GM18519 (cell line): ENCODE data around the gene PAK5.

Source experiments
- ATAC-seq: cut with Tn5 transposase; IDR thresholded peaks from one replicate; pipeline ENCODE4 v1.9.1; 2021; ENCODE audit warnings: mild to moderate bottlenecking, moderate library complexity; ENCODE audit not compliant: unreplicated experiment, low FRiP score

Gene PAK5

GRCh38 chr20:9506964-9507369, 331.9 kb downstream of the PAK5 start:
- no peak for ATAC-seq

GRCh38 chr20:9506280-9506821, 332.5 kb downstream of the PAK5 start:
- no peak for ATAC-seq

DNA sequence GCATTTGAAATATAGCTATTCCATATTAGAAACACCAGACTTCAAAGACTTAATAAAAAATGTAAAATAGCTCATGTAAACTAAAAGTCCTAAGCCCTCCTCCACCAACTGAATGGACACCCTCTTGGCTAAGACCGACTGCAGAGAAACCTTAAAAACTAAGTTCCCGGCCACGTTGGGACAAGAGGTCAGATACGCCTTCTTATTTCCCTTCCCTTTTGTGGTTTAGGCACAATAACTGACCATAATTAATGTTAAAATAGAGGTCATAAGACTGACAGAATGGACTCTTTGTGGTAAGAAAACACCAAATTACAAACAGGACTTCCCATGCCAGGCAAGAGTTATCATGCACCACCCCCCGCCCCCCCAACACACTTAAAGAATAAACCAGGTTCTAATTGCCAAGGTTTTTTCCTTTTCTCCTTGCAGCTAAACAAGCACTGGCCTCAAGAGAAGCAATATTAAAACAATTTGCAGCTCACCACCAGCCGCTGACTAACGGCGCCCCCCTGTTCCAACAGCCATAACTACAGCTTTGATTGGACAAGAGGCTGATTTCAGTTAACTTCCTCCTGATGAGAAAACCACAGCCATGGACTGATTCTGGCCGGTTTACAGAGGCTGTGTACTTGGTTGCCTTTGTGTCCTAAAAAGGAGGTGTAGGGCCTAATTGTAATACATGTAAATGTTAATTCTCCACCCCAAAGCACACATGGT, 335.2 kb downstream of the PAK5 start:
- ATAC-seq, result no peak

- no peak for ATAC-seq
Measured at GRCh38 chr20:9501473-9501872, 337.4 kb downstream of the PAK5 start.

- ATAC-seq, result peak; percentile 84
Measured at GRCh38 chr20:9500121-9500520, 338.8 kb downstream of the PAK5 start.

DNA sequence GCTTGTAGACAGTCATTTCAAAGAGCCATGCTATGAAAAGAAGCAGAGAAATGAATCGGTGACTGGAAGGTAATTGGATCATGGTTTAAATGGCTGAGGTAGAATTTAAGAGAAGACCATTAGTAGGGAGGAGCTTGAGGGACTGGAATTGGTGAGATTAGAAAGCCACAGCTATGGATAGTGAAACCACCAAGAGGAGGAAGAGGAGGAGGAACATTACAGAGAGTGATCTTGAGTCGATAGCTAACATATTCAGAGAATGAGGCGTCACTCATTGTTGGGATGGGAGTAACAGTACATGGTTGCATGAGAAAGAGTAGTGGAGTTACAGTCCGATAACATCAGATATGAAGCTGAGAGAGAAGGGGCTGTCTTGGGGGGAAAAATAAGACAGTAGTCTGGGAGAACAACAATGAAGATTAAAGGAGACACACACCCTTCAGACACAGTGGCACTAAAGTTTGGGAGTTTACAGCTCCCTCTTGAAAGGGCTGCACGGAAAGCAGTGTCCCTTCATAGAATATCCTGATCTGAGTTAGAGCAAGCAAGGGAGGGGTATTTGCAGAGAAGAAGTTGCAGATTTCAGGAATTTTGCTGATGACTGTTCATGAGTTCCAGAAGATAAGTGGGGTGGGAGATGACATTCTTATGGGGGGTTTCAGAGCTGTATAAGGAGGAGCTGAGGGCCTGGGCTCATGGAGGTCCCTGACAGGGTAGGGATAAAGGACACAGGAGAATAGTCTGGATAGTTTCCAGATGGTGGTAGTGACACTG, 339.6 kb downstream of the PAK5 start:
- ATAC-seq, result no peak

DNA sequence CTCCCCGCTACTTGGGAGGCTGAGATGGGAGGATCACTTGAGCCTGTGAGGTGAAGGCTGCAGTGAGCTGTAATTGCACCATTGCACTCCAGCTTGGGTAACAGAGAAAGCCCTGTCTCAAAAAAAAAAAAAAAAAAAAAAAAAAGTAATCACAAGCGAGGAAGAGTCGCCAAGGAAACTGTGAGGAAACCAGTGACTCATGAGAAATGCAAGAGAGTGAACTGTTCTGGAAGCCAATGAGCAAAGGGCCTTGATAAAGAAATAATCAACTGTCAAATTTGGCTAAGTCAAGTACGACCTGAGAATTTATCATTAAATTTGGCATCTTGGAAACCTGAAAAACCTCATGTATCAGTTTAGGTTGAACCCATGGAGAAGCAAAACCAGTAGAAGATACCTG, 340.6 kb downstream of the PAK5 start:
- ATAC-seq, result no peak

- no peak for ATAC-seq
Measured at GRCh38 chr20:9496155-9496554, 342.7 kb downstream of the PAK5 start.

DNA sequence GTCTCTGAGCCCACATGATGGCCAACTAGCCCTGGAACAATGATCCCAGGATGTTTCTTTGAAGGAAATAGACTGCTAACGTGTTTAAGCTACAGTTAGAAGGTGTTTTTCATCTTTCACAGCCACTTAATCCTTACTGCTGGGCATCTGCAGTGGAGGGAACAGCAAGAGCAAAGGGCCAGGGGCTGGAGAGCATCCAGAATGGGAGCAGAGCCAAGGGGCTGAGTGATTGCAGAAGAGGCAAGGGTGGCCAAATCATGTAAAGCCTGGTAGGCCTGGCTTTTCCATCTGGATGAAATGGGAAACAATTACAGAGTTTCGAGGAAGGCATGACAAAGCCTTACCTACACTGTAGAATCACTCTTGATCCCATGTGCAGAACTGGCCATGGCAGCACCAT, 343.2 kb downstream of the PAK5 start:
- no peak for ATAC-seq

DNA sequence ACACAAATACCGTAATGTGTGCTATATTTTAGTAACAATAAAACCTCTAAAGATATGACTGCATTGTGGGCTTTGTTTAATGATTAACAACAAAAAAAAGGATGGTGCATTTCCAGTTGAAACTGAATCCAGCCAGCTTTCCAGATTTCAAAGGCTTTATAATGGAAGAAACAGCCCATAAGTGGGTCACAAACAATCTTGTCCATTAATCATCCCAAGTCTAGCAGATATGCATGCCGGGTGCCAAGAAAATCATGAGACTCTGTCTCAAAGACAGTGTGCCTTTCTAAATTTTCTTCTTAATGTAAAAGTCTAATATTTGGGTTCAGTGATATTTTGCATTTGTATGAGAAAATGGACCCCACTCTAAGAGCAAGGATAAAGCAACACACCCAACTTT, 345.1 kb downstream of the PAK5 start:
- ATAC-seq, result no peak

DNA sequence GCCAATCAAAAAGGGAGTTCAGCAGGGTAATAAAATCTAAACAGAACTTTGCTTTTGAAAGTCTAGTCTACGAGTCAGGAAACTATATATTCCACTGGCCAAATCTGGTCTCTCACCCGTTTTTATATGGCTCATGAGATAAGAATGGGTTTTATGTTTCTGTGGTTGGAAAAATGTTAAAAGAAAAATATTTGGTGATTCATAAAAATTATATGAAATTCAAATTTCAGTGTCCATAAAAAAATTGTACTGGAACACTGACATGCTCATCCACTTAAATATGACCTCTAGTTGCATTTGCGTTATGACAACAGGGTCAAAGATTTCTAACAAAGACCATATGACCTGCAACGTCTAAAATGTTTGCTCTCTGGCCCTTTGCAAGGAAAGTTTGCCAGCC, 346.8 kb downstream of the PAK5 start:
- ATAC-seq, result no peak

DNA sequence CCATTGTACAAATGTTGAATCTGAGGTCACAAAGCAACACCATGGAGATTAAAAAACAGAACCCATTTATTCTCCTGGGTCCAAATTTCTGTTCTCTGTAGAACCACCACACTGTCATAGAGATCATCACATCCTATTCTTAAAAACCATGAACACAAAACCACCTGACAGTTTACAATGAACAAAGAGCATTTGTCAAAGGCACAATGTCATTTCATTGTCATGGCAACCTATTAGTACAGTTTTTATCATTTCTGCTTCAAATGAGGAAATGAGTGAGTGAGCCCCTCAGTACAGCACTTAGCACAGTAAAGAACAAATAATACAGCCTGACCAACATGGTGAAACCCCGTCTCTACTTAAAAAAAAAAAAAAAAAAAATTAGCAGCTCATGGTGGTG, 347.6 kb downstream of the PAK5 start:
- ATAC-seq, result no peak

DNA sequence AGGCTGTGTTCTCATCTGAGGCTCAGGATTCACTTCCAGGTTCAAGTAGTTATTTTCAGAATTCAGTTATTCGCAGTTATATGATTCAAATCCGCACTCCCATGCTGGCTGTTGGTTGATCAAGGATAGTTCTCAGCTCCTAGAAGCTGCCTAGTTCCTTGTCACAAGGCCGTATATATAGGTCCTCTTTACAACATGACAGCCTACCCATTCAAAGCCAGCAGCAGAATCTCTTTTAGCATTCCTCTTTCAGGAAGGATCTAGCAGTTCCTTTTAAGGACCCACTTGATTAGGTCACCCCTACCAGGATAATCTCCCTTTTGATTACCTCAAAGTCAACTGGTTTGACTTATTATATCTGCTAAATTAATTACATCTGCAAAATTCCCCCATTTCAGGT, 348.2 kb downstream of the PAK5 start:
- no peak for ATAC-seq

DNA sequence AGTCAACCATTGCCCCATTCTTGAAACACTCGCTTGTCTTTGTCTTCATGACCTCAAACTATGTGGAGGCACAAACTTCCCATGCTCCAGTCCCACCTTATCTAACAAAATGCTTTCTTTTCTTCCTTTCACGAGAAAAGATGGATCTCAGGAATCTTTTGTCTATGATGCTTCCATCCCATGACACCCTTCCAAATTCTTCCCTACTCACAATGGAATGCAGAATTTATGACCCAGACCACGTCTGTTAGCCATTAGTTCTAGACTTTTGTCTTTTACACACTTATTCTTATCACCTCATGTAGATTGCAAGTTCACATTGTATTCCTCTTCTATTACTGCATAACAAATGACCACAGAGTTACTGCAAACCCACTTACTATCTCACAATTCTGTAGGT, 348.7 kb downstream of the PAK5 start:
- ATAC-seq, result no peak

DNA sequence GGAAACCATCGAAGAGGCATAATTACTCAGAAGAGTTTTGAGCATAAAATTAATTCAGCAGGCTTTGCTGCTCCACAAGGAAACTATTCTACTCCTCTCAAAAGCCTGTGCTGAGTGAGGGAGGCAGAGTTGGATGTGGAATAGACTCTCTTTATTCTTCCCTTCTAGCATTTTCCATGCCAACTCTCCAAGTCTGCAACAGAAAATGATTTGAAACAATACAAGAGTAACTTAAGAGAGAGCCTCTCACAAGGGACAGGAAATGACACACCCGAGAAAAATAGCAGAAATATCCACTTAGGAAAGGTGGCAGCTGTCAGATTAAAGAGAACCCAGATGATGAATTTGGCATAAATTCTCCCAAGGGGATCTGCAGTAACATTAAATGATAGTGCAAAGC, 350.8 kb downstream of the PAK5 start:
- ATAC-seq, result no peak
